RCC 7860 (cell line): Measurements from ENCODE around the gene SNED1.
A peak's percentile ranks its signal among the peaks of the same experiment; 100 is the strongest.

ENCODE experiments used
- DNase-seq: peaks from one replicate; pipeline ENCODE4 v3.0.0-alpha.2; 2015; ENCODE audit warnings: low spot score
- FAIRE-seq: peaks from 2 replicates; lab custom pipeline; 2012; peaks lifted over from hg19 to GRCh38; lab: Jason Lieb, UNC

SNED1 gene

GRCh38 chr2:240991378-240992263 is 6.8 kb upstream of the SNED1 start:
- FAIRE-seq (peak; percentile 82), DNase-seq (peak; percentile 79)

DNA sequence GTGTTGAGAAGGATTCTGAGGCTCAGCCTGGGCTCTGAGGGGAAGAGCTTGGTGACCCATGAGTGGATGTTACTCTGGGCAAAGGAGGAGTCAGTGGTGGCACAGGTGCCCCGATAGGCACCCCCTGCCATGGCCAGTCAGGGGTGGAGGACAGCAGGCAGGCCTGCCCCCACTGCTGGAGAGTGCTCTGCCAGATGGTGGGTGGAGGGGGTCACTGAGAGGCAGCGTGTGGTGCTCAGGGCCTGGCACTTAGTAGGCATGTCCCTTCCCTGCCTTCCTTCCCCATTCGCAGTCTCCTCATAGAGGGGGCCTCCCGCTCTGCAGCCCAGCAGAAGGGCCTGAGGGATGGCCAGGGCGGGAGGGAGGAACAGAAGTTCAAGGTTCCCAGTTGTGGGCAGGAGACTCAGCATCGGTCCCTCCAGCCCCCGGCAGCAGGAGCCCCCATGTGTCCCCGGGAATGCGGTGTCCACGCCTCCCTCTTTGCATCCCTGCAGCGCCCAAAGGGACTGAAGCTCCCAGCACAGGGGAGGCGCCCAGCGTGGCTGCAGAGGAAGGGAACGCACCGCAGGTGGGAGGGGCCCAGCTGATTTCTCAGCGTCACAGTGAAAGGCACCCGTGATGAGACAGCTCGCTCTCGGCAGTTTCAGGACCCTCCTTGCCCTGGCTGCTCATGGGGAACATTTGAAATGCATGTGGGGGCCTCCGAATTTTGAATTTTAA is 5.7 kb upstream of the SNED1 start:
- FAIRE-seq (no peak), DNase-seq (no peak)

- DNase-seq (no peak), FAIRE-seq (no peak)
Observed at GRCh38 chr2:240993446-240994170, 4.8 kb upstream of the SNED1 start.

DNA sequence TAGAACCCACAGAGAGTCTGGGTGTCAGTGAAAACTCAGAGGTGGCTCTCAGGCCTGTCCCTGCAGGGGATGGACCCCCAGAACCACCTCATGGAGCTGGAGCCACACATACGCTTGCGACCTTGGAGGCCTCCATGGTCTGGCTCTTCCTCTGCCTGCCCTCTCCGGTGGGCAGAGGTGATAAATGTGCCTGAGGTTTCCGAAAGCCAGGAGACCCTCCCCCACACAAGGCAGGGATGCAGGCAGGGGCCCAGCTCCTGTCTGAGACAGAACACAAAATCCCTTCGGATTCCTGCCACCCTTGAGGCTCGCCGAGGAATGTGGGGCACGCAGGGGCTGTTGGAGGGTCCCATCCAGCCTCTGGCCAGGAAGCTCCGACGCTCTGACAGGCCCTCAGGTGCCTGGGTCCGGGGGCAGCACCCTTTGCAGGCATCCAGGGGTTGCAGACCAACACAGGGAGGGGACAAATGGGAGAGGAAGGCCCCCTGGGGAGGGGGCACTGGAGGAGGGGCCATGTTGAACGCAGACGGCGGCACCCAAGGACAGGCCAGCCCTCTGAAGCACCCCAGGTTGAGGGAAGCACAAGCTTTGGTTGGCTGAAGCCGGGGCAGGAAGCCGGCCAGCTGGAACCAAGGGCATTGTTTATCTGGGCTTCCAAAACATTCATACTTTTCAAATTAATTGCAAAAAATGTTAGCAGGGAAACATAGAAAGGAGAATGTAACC is 4.1 kb upstream of the SNED1 start:
- DNase-seq (no peak), FAIRE-seq (no peak)

DNA sequence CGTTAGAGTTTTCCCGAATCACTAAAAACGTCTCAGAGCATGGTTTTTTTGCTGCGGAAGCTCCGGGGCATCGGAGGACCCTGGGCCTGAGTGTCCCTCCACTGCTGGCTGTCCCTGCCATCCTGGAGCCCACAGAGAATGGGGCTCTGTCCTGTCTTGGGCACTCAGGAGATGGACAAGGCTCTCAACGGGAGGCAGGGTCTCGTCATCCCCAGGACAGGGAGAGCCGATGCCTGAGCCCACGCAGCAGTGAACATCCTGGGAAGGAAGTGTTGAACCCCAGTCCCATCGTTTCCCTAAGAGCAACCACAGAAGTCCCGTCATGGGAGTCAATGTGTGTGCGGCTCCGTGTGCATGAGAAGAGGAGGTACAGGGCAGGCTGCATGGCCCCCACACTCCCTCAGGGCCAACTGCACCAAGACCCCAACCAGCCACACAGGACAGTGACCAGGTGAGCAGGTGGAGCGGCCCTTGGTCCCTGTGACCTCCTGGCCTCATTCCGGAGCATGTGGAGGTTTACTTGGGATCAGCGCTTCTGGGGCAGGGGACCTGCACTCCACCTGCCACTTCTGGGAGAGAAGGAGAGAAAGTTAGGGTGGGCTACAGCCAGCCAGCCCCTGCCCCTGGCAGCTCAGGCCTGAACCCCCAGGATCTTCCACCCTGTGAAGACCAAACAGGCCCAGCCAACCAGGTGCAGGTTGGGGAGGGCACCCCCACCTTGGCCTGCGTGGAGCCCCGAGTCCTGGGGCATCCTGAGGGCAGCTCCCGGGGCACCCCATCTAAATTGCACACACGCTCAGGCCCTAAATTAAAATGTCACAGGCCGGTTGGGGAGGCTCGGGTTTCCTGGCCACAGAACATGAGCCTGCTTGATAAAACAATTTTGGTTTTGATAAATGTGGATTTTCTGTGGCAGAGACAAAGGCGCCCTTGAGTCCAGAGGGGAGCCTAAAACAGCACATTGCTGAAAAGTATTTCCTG is 3.1 kb upstream of the SNED1 start:
- DNase-seq (no peak), FAIRE-seq (no peak)

DNA sequence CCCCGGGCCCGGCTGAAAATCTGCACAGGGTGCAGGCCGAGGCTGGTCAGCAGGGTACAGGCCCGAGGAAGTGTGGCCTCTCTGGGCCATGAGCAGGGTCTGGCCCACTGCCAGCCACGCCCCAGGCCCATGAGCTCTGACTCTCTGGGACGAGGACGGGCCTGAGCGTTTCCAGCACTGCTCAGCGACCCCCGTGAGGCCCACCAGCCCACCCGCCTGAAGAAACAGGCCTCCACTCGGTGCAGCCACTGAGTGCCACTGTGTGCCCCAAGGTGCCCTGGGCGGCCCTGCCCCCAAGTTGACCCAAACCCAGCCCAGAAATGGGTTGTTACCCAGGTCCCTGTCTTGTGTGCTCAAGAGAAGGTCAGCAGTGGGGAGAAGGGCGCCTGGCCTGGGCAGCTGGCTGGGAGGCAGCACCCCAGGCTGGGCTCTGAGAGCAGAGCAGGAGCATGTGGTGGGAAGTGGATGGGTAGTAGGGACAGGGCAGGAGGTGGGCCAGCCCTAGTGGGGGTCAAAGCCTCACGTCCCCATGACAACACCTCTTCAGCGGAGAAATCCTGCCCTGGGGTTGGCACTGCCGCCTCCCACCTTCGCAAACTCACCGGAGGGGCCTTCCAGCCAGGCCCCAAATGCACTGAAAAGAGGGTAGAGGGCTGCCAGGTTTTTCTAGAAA is 2.1 kb upstream of the SNED1 start:
- FAIRE-seq (no peak), DNase-seq (no peak)

- FAIRE-seq (no peak), DNase-seq (no peak)
Observed at GRCh38 chr2:240996834-240997140, 1.6 kb upstream of the SNED1 start.

DNA sequence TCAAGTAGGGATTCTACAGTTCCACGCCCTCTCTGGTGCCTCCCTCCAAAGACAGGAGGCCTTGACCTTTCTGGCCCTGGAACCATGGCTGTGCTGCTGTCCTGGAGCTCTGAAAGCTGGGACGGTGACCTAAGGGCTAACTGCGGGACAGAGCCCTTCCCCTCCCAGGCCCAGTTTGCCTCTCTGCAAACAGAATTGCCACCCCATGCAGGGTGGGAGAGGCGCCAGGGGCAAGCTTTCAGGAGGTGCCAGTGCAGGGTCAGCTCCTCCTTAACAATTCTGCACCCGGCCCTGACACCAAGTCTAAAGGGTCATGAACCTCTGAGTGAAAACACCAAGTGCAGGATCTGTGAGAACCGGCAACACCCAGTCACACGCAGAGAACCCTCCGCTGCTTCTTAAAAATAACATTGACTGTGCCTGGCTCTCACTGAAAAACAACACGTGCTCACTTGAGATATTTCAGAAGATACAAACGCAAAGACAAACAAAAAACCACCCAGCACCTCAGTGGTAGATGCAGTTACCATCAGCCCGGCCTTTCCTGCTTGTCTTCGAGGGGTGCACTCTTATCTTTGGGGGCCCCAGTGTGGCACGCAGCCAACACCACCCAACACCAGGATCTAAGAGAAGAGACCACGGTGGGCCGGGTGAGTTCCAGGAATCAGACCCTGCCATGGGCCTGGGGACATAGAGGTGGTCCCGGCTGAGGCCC is 1.1 kb upstream of the SNED1 start:
- FAIRE-seq (no peak), DNase-seq (no peak)

- no peak for FAIRE-seq
- no peak for DNase-seq
Observed at GRCh38 chr2:240998706-240998994, 232 bp downstream of the SNED1 start.

DNA sequence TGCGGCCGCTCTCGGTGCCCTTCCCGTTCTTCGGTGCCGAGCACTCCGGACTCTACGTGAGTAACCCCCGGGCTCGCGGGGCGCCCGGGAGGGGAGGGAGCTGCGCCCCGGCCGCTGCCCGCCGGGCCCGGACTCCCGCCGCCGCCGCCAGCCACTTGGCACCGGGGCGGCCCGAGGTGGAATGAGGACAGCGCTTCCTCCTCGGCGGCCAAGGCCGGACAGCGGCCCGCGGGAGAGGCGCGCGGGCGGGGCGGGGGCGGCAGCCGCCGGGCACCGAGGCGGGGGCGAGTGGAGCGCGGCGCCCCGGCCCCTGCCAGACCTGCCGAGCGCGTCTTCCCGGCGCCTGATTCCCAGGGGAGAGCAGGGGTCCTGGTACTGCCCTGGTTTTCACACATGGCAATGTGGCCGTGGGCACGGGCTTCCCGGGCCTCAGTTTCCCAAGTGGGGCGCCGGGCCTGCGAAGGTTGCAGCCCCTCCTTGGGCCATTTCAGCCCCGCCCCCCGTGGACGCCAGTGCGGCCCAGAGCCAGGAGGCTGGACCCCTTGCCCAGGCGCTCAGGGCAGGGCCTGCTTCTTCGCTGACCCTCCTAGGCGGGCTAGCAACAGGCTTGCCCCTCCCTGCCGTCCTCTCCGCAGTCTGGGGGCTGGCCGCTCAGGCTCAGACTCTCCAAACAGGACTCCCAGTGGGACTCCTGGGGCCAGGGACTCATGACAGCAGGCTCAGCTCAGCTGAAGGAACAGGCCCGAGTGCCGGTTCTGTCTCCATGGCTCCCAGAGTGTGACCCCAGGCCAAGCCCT is 775 bp downstream of the SNED1 start:
- FAIRE-seq (no peak), DNase-seq (no peak)

DNA sequence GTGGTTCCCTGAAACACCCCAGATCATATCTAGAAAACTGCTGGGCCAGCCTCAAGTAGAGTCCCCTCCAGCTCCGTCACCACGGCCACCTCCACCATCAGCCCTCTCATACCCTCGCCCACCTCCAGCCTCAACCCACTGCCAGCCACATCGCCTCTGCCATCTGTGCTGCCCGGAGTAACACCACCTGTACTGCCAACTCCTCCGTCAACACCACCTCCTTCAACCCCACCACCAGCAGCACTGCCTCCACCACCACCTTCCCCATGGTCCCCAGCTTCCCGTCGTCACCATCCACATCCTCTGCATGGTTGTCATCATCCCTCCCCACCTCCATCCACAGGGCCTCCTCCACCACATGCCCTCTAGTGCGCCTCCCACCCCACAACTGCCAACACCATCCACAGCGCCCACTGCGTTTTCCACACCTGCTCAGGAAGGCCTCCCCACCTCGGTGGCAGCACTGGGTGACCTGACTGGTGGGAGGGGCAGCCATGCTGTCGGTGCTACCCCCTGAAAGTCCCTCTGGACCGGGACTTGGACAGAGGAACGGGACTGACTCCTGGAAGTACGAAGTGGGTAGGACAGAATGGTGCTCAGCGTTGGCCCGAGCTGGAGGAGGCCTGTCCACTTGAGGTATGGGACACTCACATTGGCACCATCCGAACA is 1.6 kb downstream of the SNED1 start:
- DNase-seq (no peak), FAIRE-seq (no peak)

- no peak for DNase-seq
- no peak for FAIRE-seq
Observed at GRCh38 chr2:241000831-241001321, 2.5 kb downstream of the SNED1 start.

DNA sequence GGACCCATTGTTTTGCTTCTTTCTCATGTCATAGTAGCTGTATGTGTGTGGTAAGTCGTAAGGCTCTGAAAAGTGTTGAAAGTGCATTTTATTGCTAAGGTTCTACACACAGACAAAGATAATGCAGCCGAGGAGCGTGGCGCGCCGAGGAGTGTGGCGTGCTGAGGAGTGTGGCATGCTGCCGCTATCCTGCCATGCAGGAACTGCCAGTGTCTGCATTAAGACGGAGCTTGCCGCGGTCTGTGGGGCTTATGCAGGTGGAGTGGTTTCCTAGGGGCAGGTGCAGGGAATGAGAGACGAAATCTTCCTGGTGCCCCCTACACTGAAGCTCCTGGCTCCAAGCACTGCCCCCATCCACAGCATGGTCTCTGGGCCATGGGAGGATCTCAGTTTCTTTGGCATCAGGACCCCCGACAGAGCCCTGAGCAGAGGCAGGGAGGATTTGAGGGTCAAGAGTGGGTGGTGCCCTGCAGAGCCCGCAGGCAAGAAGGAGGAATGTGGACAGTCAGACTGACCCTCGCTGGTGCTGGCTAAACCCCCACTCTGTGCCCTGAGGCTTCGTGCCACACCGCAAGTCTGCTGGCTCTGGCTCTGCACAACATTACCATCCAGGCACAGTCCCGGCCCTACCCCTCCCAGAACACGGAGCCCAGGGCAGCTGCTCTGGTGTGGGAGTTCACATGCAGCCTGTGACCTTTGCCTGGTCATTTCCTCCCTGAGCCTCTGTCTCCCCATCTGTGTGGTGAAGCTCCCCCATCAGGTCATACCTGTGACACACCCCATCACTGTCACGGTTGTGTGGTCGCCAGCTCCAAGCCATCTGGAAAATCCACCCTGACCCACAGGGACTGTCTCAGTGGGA is 3.2 kb downstream of the SNED1 start:
- FAIRE-seq: no peak

GRCh38 chr2:241002275-241003046 is 4.0 kb downstream of the SNED1 start:
- no peak for DNase-seq
- no peak for FAIRE-seq

More for the DNA sequence above, 3.2 kb downstream of the SNED1 start:
- no peak for DNase-seq

DNA sequence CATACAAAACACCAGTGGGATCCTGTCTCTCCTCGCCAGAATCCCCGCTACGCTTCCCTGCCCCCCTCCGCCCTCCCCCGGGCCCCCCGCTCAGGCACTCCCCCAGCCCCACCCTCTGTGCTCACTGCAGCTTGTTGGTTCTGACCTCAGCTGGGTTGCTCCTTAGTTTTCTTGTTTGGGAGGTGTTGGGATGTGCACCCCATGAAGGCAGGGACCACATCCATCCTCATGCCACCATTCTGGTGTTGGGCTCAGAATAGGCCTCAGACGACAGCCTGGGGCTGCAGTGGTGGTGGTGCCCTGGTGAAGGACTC is 4.6 kb downstream of the SNED1 start:
- no peak for DNase-seq
- FAIRE-seq: no peak

GRCh38 chr2:241003369-241003768 is 5.0 kb downstream of the SNED1 start:
- no peak for DNase-seq
- no peak for FAIRE-seq
